Lung (tissue), 12 donors: ENCODE measurements around the gene LCN15. TPM values are rescaled to one million over a fixed set of nuclear protein-coding genes. Genes with fewer than 3 reads are reported as not detected.

Experiments
- ATAC-seq: fragments of 200-7000 bp; cut with Tn5 transposase; one replicate; pipeline ENCODE4 v1.9.1; 2020; ENCODE audit warnings: moderate number of reproducible peaks; ENCODE audit not compliant: insufficient read depth, low FRiP score
- DNase-seq, 3 donors: peaks; one replicate each; pipeline ENCODE4 v3.0.0-alpha.2; 2013 to 2017
- H3K27ac ChIP-seq, 2 donors: one replicate each; pipeline ENCODE4 v1.5.1; 2013; ENCODE audit warnings: mild to moderate bottlenecking in 2 of 2, moderate library complexity in 2 of 2, control low read depth in 1 of 2, inconsistent platforms in 1 of 2, low read depth in 1 of 2, low read length in 1 of 2
- H3K27me3 ChIP-seq, 3 donors: one replicate each; pipeline ENCODE4 v1.5.1; 2013; ENCODE audit warnings: low read length in 2 of 3; ENCODE audit not compliant: control insufficient read depth in 3 of 3, insufficient read depth in 3 of 3
- H3K36me3 ChIP-seq, 4 donors: one replicate each; pipeline ENCODE4 v1.5.1; 2013; ENCODE audit warnings: low read length in 4 of 4, mild to moderate bottlenecking in 1 of 4, moderate library complexity in 1 of 4; ENCODE audit not compliant: control insufficient read depth in 4 of 4, insufficient read depth in 4 of 4
- H3K4me1 ChIP-seq, 5 donors: one replicate each; pipeline ENCODE4 v1.5.1; 2013; ENCODE audit warnings: low read length in 5 of 5, mild to moderate bottlenecking in 2 of 5, moderate library complexity in 1 of 5; ENCODE audit not compliant: control insufficient read depth in 5 of 5, insufficient read depth in 5 of 5
- H3K4me3 ChIP-seq: one replicate; pipeline ENCODE4 v1.5.1; 2013; ENCODE audit warnings: mild to moderate bottlenecking, control low read depth, moderate library complexity
- H3K9ac ChIP-seq, 2 donors: one replicate each; pipeline ENCODE4 v1.5.1; 2013; ENCODE audit warnings: low read length in 2 of 2, control low read depth in 1 of 2; ENCODE audit not compliant: insufficient read depth in 1 of 2
- H3K9me3 ChIP-seq, 4 donors: one replicate each; pipeline ENCODE4 v1.5.1; 2013; ENCODE audit warnings: low read length in 3 of 4, mild to moderate bottlenecking in 1 of 4, moderate library complexity in 1 of 4; ENCODE audit not compliant: control insufficient read depth in 4 of 4, insufficient read depth in 3 of 4
- WGBS, 2 donors: extraction: QIAGEN DNeasy Blood & Tissue Kit; methylation state at CpG; one replicate each; pipeline ENCODE4 v1.1.7; 2013; 5-methylcytosine and 5-hydroxymethylcytosine counted together
- polyA plus RNA-seq, 2 donors: library from polyadenylated mRNA; stranded (reverse); fragments of 200-250 nt; gene quantifications; one replicate each; pipeline ENCODE4 v1.2.1, GENCODE V29; 2013
- total RNA-seq, 2 donors: library from RNA; depleted of rRNA in 1 of 2; stranded (reverse); fragments of >200 nt in 1 of 2; gene quantifications; one replicate each; pipeline ENCODE4 v1.2.1, GENCODE V29; 2014 to 2021
- TF ChIP-seq, protein P1 (sequence below): IDR thresholded peaks from 2 replicates; pipeline ENCODE4 v1.5.1; 2012; ENCODE audit warnings: mild to moderate bottlenecking; ENCODE audit errors: control extremely low read depth, extremely low read depth
- donor health status: control.
- donor health status: control.
- donor health status: Bipolar disorder and iron deficiency.
- donor health status: healthy.
- donor health status: DM: yes; HTN: yes; CAD: no.

Gene LCN15
- total and polyA plus RNA-seq, 4 donors = 0.16 TPM; not detected in 3

DNA sequence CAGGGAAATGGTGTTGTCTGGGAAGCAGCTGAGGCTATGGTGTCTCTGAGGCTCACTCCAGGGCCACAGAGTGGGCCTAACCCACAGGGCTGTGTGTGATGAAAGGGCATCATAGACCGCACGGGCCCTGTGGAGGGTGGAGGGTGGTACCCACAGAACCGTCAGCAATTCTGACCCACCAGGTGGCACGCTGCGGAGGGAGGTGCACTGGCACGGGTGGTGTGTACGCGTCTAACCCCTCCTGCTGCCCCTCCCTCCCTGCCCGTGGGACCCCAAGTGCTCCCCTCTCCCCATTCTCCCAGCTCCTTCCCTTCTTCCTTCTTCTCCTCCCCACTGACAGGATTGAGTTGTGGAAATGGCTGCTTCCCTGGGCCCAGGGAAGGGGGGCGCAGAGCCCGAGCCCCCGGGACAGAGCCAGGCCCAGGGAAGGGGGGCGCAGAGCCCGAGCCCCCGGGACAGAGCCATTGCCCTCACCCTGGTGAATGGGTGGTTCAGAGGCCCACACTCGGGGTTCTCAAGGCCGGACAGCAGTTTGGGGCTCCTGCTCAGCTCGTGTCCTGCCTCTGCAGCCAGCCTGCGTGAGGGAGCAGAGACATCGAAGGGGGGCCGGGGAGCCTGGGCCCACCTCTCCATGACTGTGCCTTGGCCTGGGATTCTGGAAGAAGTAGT, 28.4 kb downstream of the LCN15 start:
- Histone ChIP-seq H3K4me3 (no peak overlapping the region), H3K36me3 (no peaks in the 10 kb centered on the region), H3K4me1 (peaks cover 0 to 3% (median 2%) of the 10 kb centered on the region in 5 donors), H3K9ac (no peak overlapping the region), H3K9me3 (no peaks in the 10 kb centered on the region), H3K27me3 (peaks cover 0 to 4% (median 0%) of the 10 kb centered on the region in 3 donors), H3K27ac (no peak overlapping the region)
- ATAC-seq (no peak), DNase-seq (no peak)
- TF ChIP-seq, protein P1, sequence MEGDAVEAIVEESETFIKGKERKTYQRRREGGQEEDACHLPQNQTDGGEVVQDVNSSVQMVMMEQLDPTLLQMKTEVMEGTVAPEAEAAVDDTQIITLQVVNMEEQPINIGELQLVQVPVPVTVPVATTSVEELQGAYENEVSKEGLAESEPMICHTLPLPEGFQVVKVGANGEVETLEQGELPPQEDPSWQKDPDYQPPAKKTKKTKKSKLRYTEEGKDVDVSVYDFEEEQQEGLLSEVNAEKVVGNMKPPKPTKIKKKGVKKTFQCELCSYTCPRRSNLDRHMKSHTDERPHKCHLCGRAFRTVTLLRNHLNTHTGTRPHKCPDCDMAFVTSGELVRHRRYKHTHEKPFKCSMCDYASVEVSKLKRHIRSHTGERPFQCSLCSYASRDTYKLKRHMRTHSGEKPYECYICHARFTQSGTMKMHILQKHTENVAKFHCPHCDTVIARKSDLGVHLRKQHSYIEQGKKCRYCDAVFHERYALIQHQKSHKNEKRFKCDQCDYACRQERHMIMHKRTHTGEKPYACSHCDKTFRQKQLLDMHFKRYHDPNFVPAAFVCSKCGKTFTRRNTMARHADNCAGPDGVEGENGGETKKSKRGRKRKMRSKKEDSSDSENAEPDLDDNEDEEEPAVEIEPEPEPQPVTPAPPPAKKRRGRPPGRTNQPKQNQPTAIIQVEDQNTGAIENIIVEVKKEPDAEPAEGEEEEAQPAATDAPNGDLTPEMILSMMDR = no peak
- WGBS, 2 donors = 87 to 92% methylated on average over 21 of the region's 21 CpGs

DNA sequence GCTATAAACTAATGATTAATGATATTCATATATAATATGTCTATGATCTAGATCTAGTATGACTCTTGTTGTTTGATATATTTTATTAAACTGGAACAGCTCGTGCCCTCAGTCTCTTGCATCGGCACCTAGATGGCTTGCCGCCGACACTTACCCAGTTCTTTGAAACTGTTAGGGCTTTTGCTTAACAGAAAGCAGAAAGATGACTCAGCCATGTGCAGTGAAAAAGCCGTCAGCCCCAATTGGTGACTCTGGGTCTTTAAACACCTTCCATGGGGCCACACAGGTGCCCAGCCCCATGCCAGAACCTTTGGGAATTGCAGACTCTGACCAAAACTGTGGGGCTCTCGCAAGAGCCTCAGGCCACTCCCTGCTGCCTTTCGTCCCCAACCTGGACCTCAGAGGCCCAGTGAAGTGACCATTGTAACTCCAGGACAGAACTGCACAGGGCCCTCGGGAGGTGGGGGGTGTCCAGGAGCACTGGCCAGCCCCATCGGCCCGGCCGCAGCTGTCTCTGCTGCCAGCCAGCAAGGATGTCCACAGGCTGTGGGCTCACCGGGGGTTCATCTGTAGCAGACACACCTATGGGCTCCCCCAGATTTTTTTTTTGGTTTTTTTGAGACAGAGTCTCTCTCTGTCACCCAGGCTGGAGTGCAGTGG, 29.4 kb downstream of the LCN15 start:
- DNase-seq (no peak), ATAC-seq (no peak)
- H3K9ac ChIP-seq = no peak overlapping the region
- no peaks in the 10 kb centered on the region for H3K9me3 ChIP-seq
- TF ChIP-seq, protein P1 = no peak
- no peak overlapping the region for H3K4me3 ChIP-seq
- 87 to 92% methylated on average over 12 of the region's 12 CpGs for WGBS, 2 donors
- H3K27me3 ChIP-seq = peaks cover 0 to 2% (median 0%) of the 10 kb centered on the region in 3 donors
- H3K4me1 ChIP-seq = no peaks in the 10 kb centered on the region
- no peaks in the 10 kb centered on the region for H3K36me3 ChIP-seq
- no peak overlapping the region for H3K27ac ChIP-seq

GRCh38 chr9:136733611-136734010, 30.7 kb downstream of the LCN15 start:
- no peak overlapping the region for H3K9ac ChIP-seq
- H3K36me3 ChIP-seq = no peaks in the 10 kb centered on the region
- TF ChIP-seq, protein P1 = no peak
- H3K4me3 ChIP-seq = no peak overlapping the region
- ATAC-seq (no peak), DNase-seq (no peak)
- no peak overlapping the region for H3K27ac ChIP-seq
- no peaks in the 10 kb centered on the region for H3K9me3 ChIP-seq
- peaks cover 0 to 8% (median 0%) of the 10 kb centered on the region in 5 donors for H3K4me1 ChIP-seq
- H3K27me3 ChIP-seq = no peaks in the 10 kb centered on the region
- 88 to 93% methylated on average over 12 of the region's 12 CpGs for WGBS, 2 donors
